GM18868 (cell line): ENCODE results near the gene DNAJC21.
A peak's percentile ranks its signal among the peaks of the same experiment; 100 is the strongest.

Experiments
- ATAC-seq: cut with Tn5 transposase; IDR thresholded peaks from one replicate; pipeline ENCODE4 v1.9.1; 2021; ENCODE audit warnings: mild to moderate bottlenecking, moderate library complexity; ENCODE audit not compliant: unreplicated experiment

The DNAJC21 gene

DNA sequence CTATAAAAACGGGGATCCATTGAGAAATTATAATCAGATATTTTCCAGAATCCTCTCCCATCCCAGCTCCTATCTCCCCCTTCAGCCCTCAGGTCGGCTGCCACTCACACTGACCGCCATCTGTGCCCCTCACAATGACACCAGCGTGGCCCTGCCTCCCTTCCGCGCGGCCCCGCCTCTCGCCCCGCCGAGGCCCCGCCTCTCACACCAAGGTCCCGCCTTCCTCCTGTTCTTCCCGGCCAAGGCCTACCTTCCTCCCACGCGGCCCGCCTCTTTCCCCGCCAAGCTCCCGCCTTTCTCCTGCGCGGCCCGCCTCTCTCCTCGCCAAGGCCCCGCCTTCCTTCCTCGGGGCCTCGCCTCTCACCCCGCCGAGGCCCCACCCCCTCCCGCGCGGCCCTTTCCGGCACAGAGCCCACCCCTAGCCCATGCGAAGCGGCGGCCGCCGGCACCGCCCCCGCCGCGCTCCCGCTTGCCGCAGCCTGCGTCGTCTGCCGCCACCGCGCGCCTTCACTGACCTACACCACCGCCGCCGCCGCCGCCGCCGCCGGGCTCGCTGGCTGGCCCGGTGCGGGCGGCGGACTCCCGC, at the start of gene DNAJC21:
TSS of gene DNAJC21 (plus strand) at position 426 of the 586 bp plus-strand sequence. CDS start 261 bp downstream, outside the sequence.
- ATAC-seq = peak; percentile 84

DNA sequence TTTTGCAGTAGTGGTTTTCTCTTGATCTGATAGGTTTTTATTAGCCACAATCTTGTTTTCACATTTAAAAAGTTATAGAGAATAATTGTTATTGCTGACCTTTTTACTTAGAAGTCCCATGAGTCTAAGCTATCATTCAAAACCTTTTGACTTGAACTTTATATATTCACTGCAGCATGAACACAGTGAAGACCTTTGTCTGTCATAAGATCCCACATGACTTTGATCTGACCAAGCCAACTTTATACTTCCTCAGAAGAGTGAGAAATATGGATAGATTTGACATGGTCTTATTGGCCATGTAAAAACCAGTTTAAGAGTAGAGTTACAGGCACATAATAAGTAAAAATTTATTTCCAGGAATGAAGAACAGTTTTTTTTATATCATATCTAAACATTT, 48.1 kb upstream of the DNAJC21 start:
- no peak for ATAC-seq

DNA sequence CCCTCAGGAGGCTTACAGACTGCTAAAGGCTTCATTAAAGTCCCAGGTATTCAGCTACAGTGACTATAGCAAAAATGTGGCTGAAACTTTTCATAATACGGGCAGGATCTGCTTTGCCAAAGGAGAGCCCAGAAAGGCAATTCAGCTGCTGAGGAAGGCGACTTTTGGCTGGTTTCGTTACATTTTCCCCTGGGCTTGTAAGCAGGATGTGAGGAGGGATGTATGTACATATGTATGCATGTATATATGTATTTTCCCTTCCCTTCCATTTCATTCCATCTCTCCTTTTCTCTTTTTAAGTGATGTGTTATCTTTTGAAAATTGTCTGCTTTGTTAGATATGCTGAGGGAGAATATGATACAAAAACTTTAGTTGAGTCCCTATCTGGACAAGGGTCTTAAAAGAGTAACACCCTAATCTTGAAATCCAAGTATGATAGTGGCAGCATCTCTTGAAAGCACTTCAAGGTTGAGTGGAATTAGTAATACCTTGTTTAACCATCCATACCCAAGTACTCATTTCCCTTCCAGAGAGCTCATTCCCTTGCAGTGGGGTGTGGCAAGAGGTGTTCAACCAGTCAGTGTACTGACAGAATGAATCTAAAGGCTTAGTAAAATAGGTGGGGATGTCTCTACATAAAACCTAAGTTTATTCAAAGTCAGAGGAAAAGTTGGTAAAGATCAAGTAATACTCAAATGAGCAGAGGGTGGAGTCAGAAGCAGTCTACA, 42.8 kb upstream of the DNAJC21 start:
- ATAC-seq = no peak

DNA sequence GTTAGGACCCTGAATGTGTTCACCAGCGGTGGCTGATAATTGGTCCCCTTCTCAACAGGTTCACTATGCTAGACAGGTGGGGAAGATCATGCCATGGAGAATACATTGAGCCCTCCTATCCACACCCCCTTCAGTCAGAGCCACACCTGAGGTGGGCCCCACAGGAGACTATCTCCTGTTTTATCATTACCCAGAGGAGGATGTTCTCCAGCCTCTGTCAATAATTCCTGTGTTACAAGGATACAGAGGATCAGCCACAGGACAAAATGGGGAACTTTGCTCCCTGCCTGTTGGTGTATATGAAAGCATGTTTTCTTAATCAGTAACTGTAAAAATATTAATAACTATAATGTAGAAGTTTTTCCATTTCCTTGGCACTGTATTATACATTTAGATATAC, 40.0 kb upstream of the DNAJC21 start:
- no peak for ATAC-seq

DNA sequence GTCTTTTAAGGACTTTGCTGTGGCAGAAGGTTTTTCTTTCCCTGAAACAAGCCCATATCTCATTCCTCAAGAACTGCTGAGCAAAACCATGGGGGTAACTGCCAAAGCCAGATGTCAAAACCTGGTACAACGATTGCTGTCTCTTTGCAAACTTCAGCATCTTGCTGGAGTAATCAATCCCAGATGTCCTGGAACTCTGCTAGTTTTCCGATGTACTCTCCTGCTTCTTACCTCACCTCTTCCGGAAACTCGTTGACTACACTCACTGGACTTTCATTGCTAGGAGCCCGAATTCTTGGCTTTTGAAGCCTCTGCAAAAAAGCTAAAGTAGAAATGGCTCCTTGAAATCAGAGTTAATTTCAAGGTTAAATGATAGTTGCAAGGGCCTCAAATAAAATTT, 37.4 kb upstream of the DNAJC21 start:
- ATAC-seq = no peak

DNA sequence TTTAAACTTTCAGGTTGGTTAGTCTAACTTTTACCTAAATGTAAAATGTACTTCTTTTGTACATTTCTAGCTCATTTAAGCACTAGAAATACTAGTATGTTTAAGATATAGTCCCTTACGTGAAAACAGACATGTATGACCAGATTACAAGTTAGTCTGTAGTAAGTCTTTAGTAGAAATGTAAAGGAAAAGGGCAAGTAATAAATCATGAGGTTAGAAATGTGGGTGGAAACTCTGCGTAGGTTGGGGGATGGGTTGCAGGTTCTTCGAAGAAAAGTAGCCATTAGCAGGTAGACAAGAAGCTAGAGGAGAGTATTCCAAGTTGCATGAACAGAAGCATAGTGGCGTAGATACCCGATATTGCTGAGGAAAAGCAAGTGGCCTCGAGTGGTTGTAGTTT, 36.9 kb upstream of the DNAJC21 start:
- ATAC-seq = no peak

DNA sequence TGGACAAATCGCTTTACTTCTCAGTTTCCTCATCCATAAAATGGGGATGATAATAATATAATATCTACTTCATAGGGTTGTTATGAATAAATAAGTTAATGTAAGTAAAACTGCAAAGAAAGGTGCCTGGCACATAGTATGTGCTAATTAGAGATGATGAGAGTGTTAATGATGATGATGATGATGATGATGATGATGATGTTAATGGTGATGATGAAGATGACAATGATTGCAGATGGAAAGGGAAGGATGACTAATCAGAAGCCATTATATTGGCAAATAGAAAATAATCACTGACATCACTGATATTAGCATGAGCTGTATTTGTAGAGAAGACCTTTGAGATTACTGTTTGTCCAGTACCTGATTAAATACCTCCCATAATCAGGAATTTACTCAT, 34.6 kb upstream of the DNAJC21 start:
- ATAC-seq = no peak

DNA sequence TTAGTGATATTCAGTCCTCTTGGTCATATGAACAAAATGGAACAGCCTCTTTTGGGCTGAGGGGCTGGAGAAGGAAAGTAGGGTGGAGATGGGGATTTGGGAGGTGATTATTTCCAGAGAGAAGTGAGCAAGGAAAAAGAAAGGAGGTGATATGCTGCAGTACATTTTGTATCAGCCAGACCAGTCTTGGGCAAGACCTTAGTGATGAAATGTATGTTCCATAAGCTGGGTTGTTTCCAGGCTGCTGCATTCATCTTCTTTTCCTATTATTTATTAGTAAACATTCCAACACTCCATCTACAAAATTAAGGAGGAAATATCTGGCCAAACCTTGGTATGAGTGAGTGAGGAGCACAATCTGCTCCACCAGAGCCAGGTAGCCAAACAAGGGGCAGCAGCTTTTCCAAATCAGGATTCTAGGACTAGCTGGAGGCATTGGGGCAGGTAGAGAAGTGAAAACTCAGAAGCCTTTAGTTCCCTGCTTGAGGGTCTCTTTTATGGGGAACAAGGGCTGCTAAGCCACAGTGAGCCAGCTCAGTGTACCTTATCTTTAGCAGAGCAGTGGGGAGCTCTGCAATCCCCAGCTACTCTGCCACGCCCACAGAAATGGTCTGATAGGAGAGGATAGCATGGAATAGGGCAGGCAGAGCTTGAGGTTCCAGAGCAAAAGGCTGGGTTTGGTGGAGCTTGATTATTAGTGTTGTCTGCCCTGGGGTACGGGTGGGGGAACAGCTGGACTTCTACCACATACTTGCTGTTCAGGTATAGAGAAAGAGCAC, 33.5 kb upstream of the DNAJC21 start:
- no peak for ATAC-seq

DNA sequence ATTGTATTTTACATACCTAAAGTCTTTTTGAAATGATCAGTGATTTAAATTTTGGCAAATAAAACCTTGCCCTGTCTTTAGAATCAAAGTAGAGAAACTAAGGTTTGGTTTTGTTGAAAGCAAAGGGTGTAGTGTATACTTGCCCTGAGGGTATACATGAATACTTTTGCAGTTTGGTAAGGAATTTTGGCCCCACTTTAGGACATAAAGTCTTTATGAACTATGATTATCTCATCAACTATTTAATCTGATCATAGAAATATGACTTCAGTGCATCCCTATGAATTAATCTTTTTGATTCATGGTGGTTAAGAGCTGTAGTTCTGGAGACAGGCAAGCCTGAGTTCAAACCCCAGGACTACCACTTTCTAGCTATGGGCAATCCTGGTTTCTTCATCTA, 31.7 kb upstream of the DNAJC21 start:
- ATAC-seq = no peak

DNA sequence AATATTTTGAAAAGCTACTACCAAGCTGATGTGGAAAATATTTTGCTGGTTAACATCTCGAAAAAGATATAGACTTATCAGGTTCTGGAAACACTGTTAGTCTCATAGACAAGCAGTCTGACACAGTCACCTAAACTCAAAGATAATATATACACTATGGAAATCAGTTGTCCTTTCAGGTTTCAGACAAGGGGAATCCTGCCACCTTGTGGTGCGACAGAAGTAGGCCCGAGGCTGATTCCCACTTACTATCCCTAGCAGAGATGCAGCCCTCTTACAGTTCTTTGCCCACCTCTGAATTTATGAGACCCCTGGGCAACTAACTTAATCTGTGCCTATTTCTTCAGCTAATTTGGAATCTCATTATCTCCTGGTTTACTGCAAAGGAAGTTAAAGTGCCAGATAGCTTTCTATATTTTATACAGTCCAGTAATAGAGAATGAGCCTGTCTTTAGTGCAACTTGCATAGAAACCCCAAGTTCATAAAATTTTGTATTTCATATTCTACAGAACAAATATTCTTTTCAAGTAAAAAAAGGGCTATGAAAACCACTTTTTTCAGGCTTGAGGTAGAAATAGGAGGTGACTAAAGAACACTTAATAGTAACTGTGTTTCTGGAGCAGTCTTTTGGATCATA, 31.0 kb upstream of the DNAJC21 start:
- ATAC-seq = peak; percentile 90

DNA sequence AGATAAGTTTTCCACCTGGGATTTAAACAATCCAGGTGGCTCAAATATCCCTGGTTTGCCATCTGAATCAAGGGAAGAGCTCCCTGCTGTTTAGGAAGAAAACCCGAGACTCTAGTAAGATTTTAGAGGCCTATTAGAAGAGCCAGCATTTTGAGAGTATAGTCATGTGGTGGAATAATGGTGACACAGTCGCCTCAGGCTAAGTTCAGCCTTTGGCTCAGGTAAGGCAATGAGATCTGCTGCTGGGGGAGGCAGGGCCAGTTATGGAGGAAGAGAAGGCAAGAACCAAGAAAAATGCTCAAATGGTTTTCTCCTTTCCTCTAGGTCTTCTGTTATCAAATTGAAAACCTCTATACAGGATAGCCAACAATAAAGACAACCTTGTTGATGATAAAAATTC, 30.3 kb upstream of the DNAJC21 start:
- ATAC-seq = no peak

DNA sequence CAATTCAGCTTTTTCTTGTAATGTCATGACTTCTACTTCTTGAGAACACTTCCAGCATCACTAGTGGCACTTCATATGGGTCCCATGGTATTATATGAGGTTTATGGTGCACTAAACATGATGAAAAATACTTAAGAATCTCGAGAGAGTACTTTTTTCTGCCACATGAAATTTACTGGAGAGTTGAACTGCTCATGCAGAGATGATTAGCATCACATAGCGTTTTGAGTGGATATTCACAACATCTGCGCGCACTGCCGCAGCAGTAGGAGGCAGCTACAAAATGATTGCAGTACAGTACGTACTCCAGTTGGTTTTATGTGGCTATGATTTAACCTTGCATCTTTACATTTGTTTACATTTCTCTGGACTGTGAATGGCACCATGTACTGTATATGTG, 28.7 kb upstream of the DNAJC21 start:
- ATAC-seq = no peak

DNA sequence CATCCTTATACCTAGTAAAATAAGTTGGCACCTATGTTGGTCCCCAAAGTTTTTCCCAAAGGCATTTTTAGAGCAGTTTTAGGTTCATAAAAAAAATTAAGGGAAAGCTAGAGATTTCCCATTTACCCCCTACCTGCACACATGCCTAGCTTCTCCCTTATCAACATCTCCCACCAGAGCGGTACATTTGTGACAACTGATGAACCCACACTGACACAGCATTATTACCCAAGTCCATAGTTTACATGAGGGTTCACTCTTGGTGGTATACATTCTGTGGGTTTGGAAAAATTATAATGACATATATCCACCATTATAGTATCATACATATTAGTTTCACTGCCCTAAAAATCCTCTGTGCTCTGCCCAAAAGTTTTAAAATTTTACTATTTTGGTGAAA, 26.1 kb upstream of the DNAJC21 start:
- no peak for ATAC-seq

DNA sequence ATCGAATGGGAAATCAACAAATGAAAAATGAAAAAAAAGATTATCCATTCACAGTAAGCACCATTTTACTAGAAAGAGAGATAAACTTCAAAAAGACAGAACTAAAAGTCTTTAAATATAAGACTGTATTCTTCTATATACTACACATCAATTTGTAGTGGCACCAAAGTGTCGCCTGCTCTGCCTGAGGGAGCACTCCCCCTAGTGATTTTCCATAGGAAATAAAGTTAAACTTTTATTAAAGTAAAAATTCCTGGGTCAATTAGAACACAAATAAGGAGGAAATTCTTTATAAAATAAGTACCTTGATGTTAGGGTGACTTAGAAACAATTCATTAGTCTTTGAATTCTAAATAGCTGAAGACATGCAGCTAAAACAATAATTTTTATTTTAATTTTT, 23.8 kb upstream of the DNAJC21 start:
- ATAC-seq = no peak

DNA sequence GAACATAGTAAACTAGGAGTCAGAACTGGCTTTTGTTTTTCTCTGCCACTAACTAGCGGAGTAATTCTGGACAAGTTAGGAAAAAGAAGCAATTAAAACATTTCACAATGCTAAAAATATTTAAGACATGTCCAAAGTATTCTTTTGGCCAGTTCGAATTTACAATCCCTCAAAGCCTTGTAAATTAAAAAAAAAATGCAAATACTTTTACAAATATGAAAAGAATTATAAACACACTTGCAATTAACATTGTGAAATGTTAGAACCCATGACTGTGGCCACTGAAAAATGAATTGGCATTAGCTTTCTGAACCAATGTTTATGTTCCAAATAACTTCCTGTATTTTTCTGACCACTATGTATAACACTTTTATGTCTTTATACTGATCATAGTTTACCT, 16.3 kb upstream of the DNAJC21 start:
- no peak for ATAC-seq

DNA sequence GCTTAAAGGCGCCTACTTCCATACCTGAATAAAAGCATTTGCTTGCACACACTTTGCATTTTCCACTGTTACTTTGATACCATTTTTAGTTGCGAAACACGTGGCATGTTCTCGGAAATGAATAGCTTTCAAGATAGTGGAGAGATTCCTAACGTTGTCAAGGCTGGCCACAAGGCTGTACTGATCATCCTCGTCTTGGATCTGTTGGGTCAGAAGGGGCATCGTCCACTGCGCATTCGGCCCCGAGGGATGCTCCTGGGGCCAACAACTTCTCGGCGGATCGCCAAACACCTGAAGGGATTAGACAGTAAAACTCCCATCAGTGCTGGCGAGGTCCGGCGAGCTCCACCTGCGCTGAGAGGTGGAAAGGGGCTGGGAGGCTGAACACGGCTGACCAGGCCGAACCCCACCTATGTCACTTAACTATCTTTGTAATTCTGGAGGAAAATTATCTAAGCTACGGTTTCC, 14.7 kb upstream of the DNAJC21 start:
- peak; percentile 3 for ATAC-seq

DNA sequence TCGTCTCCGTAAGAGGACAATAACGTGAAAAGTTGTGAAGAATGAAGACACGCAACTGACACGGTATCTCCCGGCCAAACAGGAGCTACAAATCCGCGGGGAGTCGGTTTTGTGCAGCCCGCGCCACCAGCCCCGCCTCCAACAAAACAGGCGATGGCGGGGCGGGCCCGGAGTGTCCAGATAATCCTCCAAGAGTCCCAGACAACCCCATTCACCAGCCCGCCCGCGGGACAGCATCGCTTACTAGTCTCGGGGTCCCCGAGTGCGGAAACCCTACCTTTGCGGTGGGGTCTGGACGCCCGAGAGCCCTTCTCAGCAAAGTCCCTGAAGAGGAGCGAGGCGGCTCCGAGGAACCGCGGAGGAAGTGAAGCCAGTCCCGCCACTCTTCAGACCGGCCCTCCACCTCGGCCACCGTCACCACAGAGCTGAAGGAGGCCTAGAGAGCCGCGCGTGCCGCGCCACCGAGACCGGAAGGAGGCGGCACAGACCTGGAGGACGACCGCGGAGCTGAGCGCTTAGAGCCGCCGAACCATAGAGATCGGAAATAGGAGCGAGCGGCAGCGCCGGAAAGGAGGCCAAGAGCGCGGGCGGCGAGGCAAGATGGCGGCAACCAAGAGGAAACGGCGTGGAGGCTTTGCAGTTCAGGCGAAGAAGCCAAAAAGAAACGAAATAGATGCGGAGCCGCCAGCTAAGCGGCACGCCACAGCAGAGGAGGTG, 14.1 kb upstream of the DNAJC21 start, which contains the start of the genes BRIX1 and RAD1:
TSS of gene BRIX1 (plus strand) at position 573 of the 717 bp plus-strand sequence. CDS start at position 601, 28 bp downstream.
TSS of gene RAD1 (minus strand) at position 366 of the 717 bp plus-strand sequence. CDS start 612 bp downstream, outside the sequence.
- ATAC-seq = peak; percentile 98

DNA sequence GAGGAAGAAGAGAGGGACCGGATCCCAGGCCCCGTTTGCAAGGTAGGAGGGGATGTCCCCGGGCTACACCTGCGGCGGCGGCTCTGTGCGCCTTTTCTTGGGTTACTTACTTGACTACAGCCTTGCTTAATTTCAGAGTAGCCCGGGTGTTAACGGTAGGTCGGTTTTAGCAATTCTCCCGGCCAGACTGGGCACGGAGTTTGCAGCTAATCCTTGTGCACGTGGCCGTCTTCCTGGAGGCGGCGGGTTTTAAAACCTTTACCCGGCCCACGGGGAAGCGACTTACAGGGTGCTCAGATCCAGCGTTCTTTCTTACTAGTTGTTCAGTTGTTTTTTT, 13.5 kb upstream of the DNAJC21 start:
- ATAC-seq = peak; percentile 7

DNA sequence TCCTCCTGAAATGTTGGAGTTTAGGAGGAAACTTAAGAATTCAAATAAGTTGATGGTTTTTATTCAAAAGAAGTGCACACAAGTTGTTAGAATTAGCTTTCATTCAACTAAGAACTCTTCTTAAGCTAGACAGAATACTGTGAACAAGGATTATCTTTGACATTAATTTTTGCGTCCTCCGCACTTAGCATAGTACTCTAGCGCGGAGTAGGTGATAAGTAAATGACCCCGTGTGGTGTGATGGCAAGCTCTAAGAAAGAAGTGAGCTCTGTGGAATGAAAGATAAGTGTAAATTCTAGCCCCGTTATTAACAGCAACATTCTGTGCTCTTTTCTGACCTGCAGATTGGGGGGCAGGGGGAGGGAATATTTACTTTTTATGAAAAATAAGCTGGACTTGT, 12.8 kb upstream of the DNAJC21 start:
- no peak for ATAC-seq

DNA sequence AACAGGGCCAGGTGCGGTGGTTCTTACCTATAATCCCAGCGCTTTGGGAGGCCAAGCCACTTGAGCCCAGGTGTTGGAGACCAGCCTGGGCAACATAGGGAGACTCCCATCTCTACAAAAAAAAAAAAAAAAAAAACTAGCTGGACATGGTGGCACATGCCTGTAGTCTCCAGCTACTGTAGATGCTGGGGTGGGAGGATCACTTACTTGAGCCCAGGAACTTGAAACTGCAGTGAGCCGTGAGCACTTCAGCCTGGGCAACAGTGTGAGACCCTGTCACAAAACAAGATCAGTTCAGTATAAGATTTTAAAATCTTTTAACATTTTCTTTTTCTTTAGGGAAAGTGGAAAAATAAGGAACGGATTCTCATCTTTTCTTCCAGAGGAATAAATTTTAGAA, 11.3 kb upstream of the DNAJC21 start:
- no peak for ATAC-seq

DNA sequence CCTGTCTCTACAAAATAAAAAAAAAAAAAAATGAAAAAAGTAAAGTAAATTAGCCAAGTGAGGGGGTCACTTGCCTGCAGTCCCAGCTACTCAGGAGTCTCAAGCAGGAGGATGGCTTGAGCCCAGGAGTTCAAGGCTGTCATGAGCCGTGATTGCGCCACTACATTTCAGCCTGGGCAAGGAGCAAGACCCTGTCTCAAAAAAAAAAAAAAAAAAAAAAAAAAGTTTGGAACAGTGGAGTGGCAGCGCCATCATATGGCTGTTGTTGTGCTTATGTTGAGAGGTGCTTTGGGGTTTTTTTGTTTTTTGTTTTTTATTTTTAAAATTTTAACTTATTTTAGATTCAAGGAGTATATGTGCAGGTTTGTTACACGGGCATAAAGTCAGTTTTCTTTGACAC, 10.3 kb upstream of the DNAJC21 start:
- no peak for ATAC-seq
